ENCODE results near the gene CDH6. TPM values are rescaled to one million over a fixed set of nuclear protein-coding genes. Genes with fewer than 3 reads are reported as not detected.

CDH6 gene
- total and polyA plus RNA-seq, 2 donors (not counting 1 experiment from before 2014, with no cell fraction given): not detected

DNA sequence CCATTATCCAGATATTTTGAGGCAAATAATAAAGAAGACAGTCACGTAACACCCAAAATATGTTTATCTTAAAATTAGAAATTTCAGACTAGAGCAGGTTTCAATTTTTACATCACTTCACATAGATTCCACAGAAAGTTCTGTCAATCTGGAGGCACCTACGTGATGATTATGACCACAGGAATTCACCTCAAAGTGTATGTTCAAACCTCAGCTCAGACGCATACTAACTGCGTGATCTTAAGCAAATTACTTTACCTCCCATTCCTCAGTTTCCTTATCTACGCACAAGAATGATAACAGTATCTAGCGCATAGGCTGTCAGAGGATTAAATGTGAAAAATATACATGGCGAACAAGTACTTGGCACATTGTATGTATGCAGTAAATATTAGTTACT, 5.9 kb upstream of the CDH6 start:
- H3K4me3 Mint-ChIP-seq: no peak overlapping the region
- H3K9ac ChIP-seq (ENCODE audit: low read length): no peak overlapping the region
- CTCF ChIA-PET: no interaction called here
- no peaks in the 10 kb centered on the region for H3K4me1 Mint-ChIP-seq
- no peaks in the 10 kb centered on the region for H4K20me1 ChIP-seq (ENCODE audit: control insufficient read depth, insufficient read depth, low read length, poor library complexity, severe bottlenecking)
- H3K9me3 Mint-ChIP-seq (ENCODE audit: insufficient read depth): peaks cover 3% of the 10 kb centered on the region
- ATAC-seq (ENCODE audit: low read depth) (no peak), DNase-seq (no peak)
- no peak overlapping the region for H3K4me3 ChIP-seq (ENCODE audit: control extremely low read depth in 1 of 5, extremely low read depth in 1 of 5, insufficient read depth in 1 of 5, low read depth in 2 of 5, low read length in 4 of 5)
- no CpG with 5 or more reads among the region's 7 CpGs for WGBS (ENCODE audit: insufficient coverage)
- intact Hi-C loops (cut with micrococcal nuclease): no loop called here
- no peak overlapping the region for H3K27ac ChIP-seq (ENCODE audit: low read length in 2 of 2)
- H3K79me2 ChIP-seq (ENCODE audit: control insufficient read depth, insufficient read depth, low read length): no peaks in the 10 kb centered on the region
- H3K9me3 ChIP-seq (ENCODE audit: control extremely low read depth in 1 of 3, control insufficient read depth in 2 of 3, insufficient read depth in 1 of 3, low read length in 2 of 3): no peaks in the 10 kb centered on the region
- H2AFZ ChIP-seq (ENCODE audit: insufficient read depth, low read depth, low read length, poor library complexity, severe bottlenecking): no peak overlapping the region
- H3K4me1 ChIP-seq (ENCODE audit: control insufficient read depth in 2 of 2, insufficient read depth in 2 of 2, low read length in 2 of 2): no peaks in the 10 kb centered on the region
- no peak overlapping the region for H3K4me2 ChIP-seq (replicated peaks; ENCODE audit: low read depth, low read length, poor library complexity, severe bottlenecking)
- H3K36me3 ChIP-seq (replicated peaks in 1 of 2; ENCODE audit: control extremely low read depth in 1 of 2, control insufficient read depth in 1 of 2, extremely low read depth in 1 of 2, insufficient read depth in 2 of 2, low read length in 1 of 2): no peaks in the 10 kb centered on the region
- peaks cover 12% of the 10 kb centered on the region for H3K27me3 Mint-ChIP-seq
- POLR2A ChIA-PET: no interaction called here
- H3K27ac Mint-ChIP-seq: no peak overlapping the region
- peaks cover 0 to 6% (median 4%) of the 10 kb centered on the region in 4 experiments for H3K27me3 ChIP-seq (replicated peaks in 1 of 4; ENCODE audit: control extremely low read depth in 1 of 4, control insufficient read depth in 3 of 4, insufficient read depth in 4 of 4, low read length in 3 of 4)
- no peak for TF ChIP-seq EZH2 (IDR thresholded peaks at IDR 0.05; ENCODE audit: borderline replicate concordance, insufficient read depth, low read depth, low read length, poor library complexity, severe bottlenecking)
- TF ChIP-seq, protein P1, sequence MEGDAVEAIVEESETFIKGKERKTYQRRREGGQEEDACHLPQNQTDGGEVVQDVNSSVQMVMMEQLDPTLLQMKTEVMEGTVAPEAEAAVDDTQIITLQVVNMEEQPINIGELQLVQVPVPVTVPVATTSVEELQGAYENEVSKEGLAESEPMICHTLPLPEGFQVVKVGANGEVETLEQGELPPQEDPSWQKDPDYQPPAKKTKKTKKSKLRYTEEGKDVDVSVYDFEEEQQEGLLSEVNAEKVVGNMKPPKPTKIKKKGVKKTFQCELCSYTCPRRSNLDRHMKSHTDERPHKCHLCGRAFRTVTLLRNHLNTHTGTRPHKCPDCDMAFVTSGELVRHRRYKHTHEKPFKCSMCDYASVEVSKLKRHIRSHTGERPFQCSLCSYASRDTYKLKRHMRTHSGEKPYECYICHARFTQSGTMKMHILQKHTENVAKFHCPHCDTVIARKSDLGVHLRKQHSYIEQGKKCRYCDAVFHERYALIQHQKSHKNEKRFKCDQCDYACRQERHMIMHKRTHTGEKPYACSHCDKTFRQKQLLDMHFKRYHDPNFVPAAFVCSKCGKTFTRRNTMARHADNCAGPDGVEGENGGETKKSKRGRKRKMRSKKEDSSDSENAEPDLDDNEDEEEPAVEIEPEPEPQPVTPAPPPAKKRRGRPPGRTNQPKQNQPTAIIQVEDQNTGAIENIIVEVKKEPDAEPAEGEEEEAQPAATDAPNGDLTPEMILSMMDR (IDR thresholded peaks at IDR 0.05): no peak

- no peak overlapping the region for H2AFZ ChIP-seq (ENCODE audit: insufficient read depth, low read depth, low read length, poor library complexity, severe bottlenecking)
- WGBS (ENCODE audit: insufficient coverage): no CpG with 5 or more reads among the region's 1 CpG
- no peaks in the 10 kb centered on the region for H3K79me2 ChIP-seq (ENCODE audit: control insufficient read depth, insufficient read depth, low read length)
- peaks cover 0 to 28% (median 21%) of the 10 kb centered on the region in 4 experiments for H3K27me3 ChIP-seq (replicated peaks in 1 of 4; ENCODE audit: control extremely low read depth in 1 of 4, control insufficient read depth in 3 of 4, insufficient read depth in 4 of 4, low read length in 3 of 4)
- Mint-ChIP-seq H3K4me3 (no peak overlapping the region), H3K9me3 (ENCODE audit: insufficient read depth) (no peaks in the 10 kb centered on the region), H3K27ac (no peak overlapping the region), H3K27me3 (peaks cover 39% of the 10 kb centered on the region), H3K4me1 (peaks cover 7% of the 10 kb centered on the region)
- H3K4me3 ChIP-seq (ENCODE audit: control extremely low read depth in 1 of 5, extremely low read depth in 1 of 5, insufficient read depth in 1 of 5, low read depth in 2 of 5, low read length in 4 of 5): no peak overlapping the region
- intact Hi-C loops (cut with micrococcal nuclease): no loop called here
- ChIA-PET CTCF (no interaction called here), POLR2A (no interaction called here)
- ATAC-seq (ENCODE audit: low read depth) (no peak), DNase-seq (no peak)
- H3K4me1 ChIP-seq (ENCODE audit: control insufficient read depth in 2 of 2, insufficient read depth in 2 of 2, low read length in 2 of 2): no peaks in the 10 kb centered on the region
- H3K27ac ChIP-seq (ENCODE audit: low read length in 2 of 2): no peak overlapping the region
- no peaks in the 10 kb centered on the region for H4K20me1 ChIP-seq (ENCODE audit: control insufficient read depth, insufficient read depth, low read length, poor library complexity, severe bottlenecking)
- no peaks in the 10 kb centered on the region for H3K36me3 ChIP-seq (replicated peaks in 1 of 2; ENCODE audit: control extremely low read depth in 1 of 2, control insufficient read depth in 1 of 2, extremely low read depth in 1 of 2, insufficient read depth in 2 of 2, low read length in 1 of 2)
- no peak for TF ChIP-seq EZH2 (IDR thresholded peaks at IDR 0.05; ENCODE audit: borderline replicate concordance, insufficient read depth, low read depth, low read length, poor library complexity, severe bottlenecking)
- TF ChIP-seq, protein P1 (IDR thresholded peaks at IDR 0.05): no peak
- peaks cover 0 to 5% (median 0%) of the 10 kb centered on the region in 3 donors for H3K9me3 ChIP-seq (ENCODE audit: control extremely low read depth in 1 of 3, control insufficient read depth in 2 of 3, insufficient read depth in 1 of 3, low read length in 2 of 3)
- no peak overlapping the region for H3K9ac ChIP-seq (ENCODE audit: low read length)
- H3K4me2 ChIP-seq (replicated peaks; ENCODE audit: low read depth, low read length, poor library complexity, severe bottlenecking): no peak overlapping the region
Measured at GRCh38 chr5:31192442-31192841, 1.0 kb upstream of the CDH6 start.

Data from B cell (primary cell).